Adrenal gland (tissue), 5 donors: ENCODE data around the gene SLC6A5.

ENCODE experiments used
- CTCF ChIP-seq, 6 experiments: fragments of 450-650 bp in 4 of 6; fragments of 200-600 bp in 2 of 6; sonication (generic) in 1 of 6; IDR thresholded peaks; 1 replicate in 5 of 6; 2 replicates in 1 of 6; pipeline versions ENCODE4 v1.5.1 to v1.8.0; 2016 to 2021; ENCODE audit warnings: antibody characterized with exemption in 6 of 6, mild to moderate bottlenecking in 2 of 6, moderate library complexity in 1 of 6
- POLR2A ChIP-seq, 2 donors: fragments of 450-650 bp; IDR thresholded peaks; one replicate each; pipeline ENCODE4 v1.6.1; 2017; ENCODE audit warnings: antibody characterized with exemption in 2 of 2, mild to moderate bottlenecking in 2 of 2, moderate library complexity in 1 of 2
- donor health status: DM: no; HTN: no; CAD: no.

- TF ChIP-seq CTCF (IDR thresholded peaks at IDR 0.05) (no peak), POLR2A (IDR thresholded peaks at IDR 0.05) (no peak)
Observed at GRCh38 chr11:20597154-20597679, 2.2 kb upstream of the SLC6A5 start.
